HG02981 (cell line): ENCODE data around the gene IL23R.
"Not testable (repeated sequence)": the region's sequence is repeated elsewhere in the genome, so short reads cannot be mapped to it uniquely, and the experiment has no call there.

Experiments
- ATAC-seq: cut with Tn5 transposase; IDR thresholded peaks from one replicate; pipeline ENCODE4 v1.9.1; 2021; ENCODE audit warnings: mild to moderate bottlenecking, moderate library complexity; ENCODE audit not compliant: unreplicated experiment

The IL23R gene, protein sequence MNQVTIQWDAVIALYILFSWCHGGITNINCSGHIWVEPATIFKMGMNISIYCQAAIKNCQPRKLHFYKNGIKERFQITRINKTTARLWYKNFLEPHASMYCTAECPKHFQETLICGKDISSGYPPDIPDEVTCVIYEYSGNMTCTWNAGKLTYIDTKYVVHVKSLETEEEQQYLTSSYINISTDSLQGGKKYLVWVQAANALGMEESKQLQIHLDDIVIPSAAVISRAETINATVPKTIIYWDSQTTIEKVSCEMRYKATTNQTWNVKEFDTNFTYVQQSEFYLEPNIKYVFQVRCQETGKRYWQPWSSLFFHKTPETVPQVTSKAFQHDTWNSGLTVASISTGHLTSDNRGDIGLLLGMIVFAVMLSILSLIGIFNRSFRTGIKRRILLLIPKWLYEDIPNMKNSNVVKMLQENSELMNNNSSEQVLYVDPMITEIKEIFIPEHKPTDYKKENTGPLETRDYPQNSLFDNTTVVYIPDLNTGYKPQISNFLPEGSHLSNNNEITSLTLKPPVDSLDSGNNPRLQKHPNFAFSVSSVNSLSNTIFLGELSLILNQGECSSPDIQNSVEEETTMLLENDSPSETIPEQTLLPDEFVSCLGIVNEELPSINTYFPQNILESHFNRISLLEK

GRCh38 chr1:67166196-67166595 is at the start of gene IL23R:
Gene IL23R, plus strand, starts transcription at chr1:67166454. Its CDS starts 1,667 bp downstream, at chr1:67168121.
- peak; percentile 79 for ATAC-seq

- ATAC-seq: no peak
These were observed 48.1 kb upstream of the IL23R start for GRCh38 chr1:67118191-67118590.

- no peak for ATAC-seq
These were observed 47.6 kb upstream of the IL23R start for GRCh38 chr1:67118646-67119045.

DNA sequence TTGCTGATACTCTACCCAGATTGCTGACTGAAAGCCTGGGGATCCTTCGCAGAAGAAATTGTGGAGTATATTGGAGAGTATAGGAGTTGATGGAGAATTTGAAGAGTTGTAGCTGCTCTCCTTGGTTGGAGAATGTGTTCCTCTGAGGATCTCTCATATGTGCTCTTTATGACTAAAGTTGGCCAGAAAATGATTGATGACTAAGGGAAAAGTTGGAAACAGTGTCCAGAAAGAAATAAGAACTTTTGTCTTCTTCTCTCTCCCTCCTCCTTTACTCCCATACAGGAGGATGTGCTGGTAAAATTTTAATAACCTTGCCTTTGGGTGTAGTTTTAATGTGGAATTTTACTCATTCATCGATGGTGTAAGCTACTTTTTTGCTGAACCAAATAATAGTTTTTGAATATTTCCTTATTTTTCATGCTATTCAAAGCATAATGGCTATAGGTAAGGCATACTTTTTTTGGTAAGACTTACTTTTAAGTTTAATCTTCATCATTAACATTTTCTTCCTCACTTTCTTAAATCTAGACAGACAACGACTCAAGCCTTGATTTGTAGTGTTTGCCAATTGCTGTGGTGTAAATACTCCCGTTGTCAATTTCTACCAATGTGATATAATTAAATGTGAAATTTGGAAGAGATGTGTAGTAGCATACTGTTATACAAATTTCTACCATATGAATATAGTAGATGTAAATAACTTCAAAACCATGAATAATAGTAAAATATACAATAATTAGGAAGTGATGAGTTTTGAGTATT is 45.2 kb upstream of the IL23R start:
- no peak for ATAC-seq

- ATAC-seq: no peak
These were observed 41.8 kb upstream of the IL23R start for GRCh38 chr1:67124455-67124854.

DNA sequence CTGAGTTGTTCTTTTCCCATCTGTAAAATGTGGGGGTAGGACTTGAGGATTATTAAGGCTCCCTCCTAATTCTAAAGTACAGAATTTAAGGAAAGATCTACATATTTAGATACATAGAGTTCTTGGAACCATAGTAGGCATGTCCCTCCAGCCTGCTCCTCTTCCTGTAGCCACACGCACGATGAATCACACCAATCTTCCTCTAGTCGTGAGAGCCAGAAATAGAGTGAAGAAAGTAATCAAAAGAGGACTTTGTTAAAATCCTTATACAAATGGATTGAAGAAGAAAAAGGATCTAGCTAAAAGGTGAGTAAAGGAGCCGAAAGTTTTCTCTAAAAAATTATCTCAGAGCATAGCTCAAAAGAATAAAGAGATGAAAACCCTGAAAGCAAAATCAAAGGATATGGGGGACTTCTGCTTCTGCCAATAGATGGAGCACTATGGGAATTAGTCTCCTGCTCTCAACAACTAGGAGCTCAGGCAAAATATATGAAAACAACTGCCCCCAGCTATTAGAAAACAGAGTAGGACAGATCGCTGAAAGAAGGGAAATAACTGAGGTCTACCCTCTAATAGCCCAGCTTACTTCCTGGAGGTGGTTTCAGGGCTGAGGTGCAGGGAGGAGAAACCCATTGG is 40.0 kb upstream of the IL23R start:
- ATAC-seq: no peak

GRCh38 chr1:67126974-67127373 is 39.3 kb upstream of the IL23R start:
- ATAC-seq: no peak

DNA sequence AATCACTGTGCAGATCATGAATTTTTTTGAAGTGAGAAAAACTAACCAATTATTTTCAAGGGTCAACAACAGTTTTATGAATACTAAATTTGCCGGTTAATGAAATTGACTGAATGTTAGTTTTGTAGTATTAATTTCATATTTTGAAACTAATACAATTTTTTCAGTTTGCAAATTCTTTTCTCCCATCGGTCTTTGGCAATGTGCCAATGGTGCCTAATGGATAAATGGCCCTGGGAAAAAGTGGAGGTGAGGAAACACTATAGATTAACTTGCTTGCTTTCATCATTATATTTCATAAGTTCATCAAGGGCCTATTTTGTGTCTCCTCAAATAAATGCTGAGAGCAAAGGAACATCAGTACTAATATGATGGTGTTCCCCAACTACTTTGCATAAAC is 35.6 kb upstream of the IL23R start:
- ATAC-seq: no peak

DNA sequence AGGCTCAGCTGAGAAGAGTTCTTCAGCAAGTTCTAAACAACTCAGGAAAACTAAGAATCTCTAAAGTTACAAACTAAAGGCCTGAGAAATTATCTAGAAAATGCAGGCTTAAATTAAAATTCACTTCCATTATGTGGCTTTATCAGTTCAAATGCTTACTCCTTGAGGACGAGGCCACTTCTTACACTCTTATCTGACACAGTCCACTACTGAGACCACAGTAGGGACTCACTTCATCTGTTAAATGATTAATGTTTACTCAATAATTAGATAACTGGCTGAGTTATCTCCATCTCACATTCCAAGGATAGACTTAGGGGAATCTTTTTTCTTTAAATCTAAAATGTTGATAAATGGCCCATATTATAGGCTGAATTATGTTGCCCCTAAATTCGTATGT is 33.1 kb upstream of the IL23R start:
- no peak for ATAC-seq

GRCh38 chr1:67134695-67135094 is 31.6 kb upstream of the IL23R start, which contains the start of gene C1orf141:
Gene C1orf141, minus strand, starts transcription at chr1:67134970. Its CDS starts 7,730 bp downstream, at chr1:67127240.
- no peak for ATAC-seq

- no peak for ATAC-seq
These were observed 30.9 kb upstream of the IL23R start for GRCh38 chr1:67135354-67135753.

DNA sequence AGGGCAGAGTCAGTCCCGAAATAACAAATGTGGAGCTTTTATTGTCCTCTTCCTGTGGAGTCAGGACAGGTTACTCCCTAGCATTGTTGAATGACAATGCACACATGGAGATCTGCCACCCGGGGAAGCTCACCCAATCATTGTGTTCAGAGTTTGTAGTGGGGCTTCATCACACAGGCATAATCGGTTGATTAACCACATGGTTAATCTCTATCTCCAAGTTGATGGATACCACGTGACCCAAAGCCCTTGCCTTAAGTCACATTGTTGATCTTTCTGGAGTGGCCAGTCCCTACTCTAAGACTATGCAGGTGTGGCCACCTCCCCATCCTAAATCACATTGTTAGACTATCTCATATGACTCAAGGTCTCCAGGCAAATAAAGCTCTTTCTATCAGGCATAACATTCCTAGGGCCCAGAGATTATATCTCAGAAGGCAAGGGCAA is 28.9 kb upstream of the IL23R start:
- ATAC-seq: no peak

DNA sequence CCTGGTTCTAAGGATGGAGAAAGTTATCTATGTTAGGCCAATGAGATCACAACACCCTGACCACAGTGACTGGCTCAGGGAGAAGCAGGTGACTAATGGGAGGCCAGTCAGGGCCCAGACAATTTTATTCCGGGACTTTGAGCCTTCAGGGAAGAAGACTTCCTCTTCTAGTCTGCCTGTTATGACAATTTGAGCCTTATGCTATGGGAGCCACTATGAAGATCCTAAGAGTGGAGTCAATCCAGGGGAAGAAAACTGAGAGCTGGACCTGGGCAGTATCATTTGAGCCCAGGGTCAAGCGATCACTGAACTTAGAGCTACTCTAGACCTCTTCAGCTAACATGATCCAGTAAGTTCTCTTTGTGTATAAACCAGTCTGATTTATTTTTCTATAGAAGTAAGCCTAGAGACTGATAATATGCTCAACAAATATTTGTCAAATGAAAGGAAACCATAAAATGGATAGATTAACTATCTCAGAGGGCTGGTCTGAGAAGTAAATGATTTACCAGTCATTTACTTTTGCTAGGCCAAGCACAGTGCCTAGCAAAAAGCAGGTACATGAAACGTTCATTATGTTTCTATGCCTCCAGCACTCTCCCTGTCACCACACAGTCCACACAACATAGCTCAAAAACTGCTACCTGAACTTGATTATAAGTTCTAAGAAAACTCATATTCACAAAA is 27.3 kb upstream of the IL23R start:
- ATAC-seq: no peak

DNA sequence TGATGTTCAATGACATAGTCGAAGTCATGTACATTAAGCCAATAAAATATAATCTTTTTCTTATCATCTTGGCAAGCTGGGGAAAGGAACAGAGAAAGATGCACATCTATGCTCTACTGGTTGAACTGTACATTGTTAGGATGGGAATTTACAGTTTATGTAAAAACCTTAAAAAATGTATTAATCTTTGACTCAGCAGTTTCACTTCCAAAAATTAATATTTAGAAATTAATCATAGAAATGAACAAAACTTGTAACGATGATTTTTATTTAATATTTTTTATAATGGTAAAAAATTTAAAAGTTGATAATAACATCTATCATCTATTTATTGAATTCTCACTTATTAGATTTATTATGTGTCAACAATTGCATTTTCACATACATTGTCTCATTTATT is 25.8 kb upstream of the IL23R start:
- no peak for ATAC-seq

GRCh38 chr1:67141832-67142231 is 24.4 kb upstream of the IL23R start:
- ATAC-seq: not testable (repeated sequence)

- no peak for ATAC-seq
These were observed 23.3 kb upstream of the IL23R start for GRCh38 chr1:67142931-67143330.

DNA sequence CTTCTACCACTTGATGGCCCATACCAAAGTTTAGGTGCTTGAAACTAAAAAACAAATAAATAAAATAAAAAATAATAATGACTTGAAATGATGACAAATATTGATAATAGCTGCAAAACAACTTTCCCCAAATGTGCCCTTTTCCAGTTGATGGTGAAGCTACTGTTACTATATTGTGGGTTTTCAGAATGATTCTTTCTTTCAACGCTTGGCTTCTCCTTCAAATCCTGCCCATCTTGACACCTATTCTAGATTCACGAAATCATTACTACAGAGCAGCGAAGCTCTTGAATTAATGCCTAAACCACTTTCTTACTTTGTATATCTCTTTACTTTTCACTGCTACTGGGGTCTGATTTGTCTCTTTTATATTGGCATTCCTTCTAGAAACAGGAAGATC is 22.3 kb upstream of the IL23R start:
- no peak for ATAC-seq

GRCh38 chr1:67144696-67145095 is 21.6 kb upstream of the IL23R start:
- ATAC-seq: no peak

DNA sequence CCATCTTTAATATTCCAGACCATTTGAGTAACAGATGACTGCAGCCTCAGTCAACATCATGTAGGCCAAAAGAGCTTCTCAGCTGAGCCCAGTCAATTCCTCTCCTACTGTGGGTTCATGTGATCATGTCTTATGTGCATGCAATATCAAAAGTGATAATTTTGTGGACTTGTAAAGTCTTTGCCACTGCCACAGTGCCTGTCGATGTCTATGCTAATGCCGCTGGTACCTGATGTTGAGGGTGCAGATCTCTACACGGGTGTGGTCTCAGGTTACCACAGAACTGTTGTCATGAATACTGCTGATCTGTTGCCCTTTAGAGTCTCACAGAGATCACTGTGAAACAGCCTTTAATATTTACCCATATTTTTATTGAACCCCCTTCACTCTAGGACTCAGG is 20.2 kb upstream of the IL23R start:
- ATAC-seq: no peak

GRCh38 chr1:67146539-67146938 is 19.7 kb upstream of the IL23R start:
- ATAC-seq: no peak
